HCT116 (cell line): ENCODE data around the gene KLHL2. TPM values are rescaled to one million over a fixed set of nuclear protein-coding genes. Genes with fewer than 3 reads are reported as not detected.

Experiments used
- ATAC-seq: fragments of 200-7000 bp; cut with Tn5 transposase; 2 replicates; pipeline ENCODE4 v1.9.1; 2020; ENCODE audit warnings: mild to moderate bottlenecking, moderate library complexity
- BruUV-seq: library from RNA; stranded (reverse); fragments of 400-500 nt; replicated peaks from 2 replicates; lab custom pipeline; 2021; lab: Mats Ljungman, UMichigan
- CTCF ChIA-PET: fragments of 300-600 bp; sonication (Branson Sonifier 250); formaldehyde crosslinking; loops from one replicate; lab custom pipeline; 2021; ENCODE audit warnings: antibody characterized with exemption; lab: Charles Lee
- POLR2A ChIA-PET: fragments of 300-600, 350-600 bp; sonication (Branson Sonifier 250); formaldehyde crosslinking; loops from one replicate; lab custom pipeline; 2021; ENCODE audit warnings: antibody characterized with exemption; lab: Charles Lee
- RAD21 ChIA-PET, 2 experiments: fragments of 300-600 bp; sonication (Branson Sonifier 250); formaldehyde crosslinking; loops; one replicate each; lab custom pipeline; 2023; ENCODE audit warnings: low total read pairs in 2 of 2; ENCODE audit not compliant: uncharacterized antibody in 2 of 2, unreplicated experiment in 2 of 2, low non-redundant PET in 1 of 2; lab: Charles Lee
- DNase-seq: peaks from one replicate; pipeline ENCODE4 v3.0.0-alpha.2; 2010; ENCODE audit warnings: low read depth, low spot score
- H2AFZ ChIP-seq: fragments of 200-600 bp; shearing (Covaris generic), sonication (generic); 2 replicates; pipeline ENCODE4 v1.6.1; 2017; ENCODE audit warnings: low read depth, mixed run types, mixed read lengths, antibody characterized with exemption, low read length; ENCODE audit not compliant: poor library complexity, severe bottlenecking
- H3K27ac ChIP-seq: 2 replicates; pipeline ENCODE4 v1.5.1; 2012; ENCODE audit warnings: low read depth, low read length
- H3K27me3 ChIP-seq: fragments of 200-600 bp; sonication (generic); 2 replicates; pipeline ENCODE4 v1.6.1; 2016; ENCODE audit warnings: mixed run types, low read length, mixed read lengths; ENCODE audit not compliant: insufficient read depth
- H3K36me3 ChIP-seq, 2 experiments: fragments of 200-500 bp in 1 of 2; fragments of 200-600 bp in 1 of 2; sonication (Bioruptor generic) in 1 of 2; sonication (generic) in 1 of 2; 2 replicates each; pipeline versions ENCODE4 v1.5.1 to v1.6.1; 2014 to 2016; ENCODE audit warnings: low read length in 2 of 2, inconsistent platforms in 1 of 2, mixed read lengths in 1 of 2, mixed run types in 1 of 2; ENCODE audit not compliant: insufficient read depth in 2 of 2, control insufficient read depth in 1 of 2
- H3K4me1 ChIP-seq, 2 experiments: fragments of 200-600 bp in 1 of 2; sonication (generic) in 1 of 2; 2 replicates each; pipeline versions ENCODE4 v1.5.1 to v1.6.1; 2012 to 2017; ENCODE audit warnings: low read length in 2 of 2, inconsistent platforms in 1 of 2, mild to moderate bottlenecking in 1 of 2, mixed read lengths in 1 of 2, mixed run types in 1 of 2, moderate library complexity in 1 of 2; ENCODE audit not compliant: insufficient read depth in 2 of 2, control insufficient read depth in 1 of 2
- H3K4me2 ChIP-seq: fragments of 200-600 bp; sonication (generic); 2 replicates; pipeline ENCODE4 v1.6.1; 2017; ENCODE audit warnings: mixed run types, low read length, mixed read lengths
- H3K4me3 ChIP-seq, 2 experiments: fragments of 200-600 bp in 1 of 2; sonication (generic) in 1 of 2; replicated peaks in 1 of 2; 2 replicates each; pipeline ENCODE4 v1.5.1; 2011 to 2016; ENCODE audit warnings: low read length in 2 of 2, control low read depth in 1 of 2, low read depth in 1 of 2, mild to moderate bottlenecking in 1 of 2, mixed read lengths in 1 of 2, mixed run types in 1 of 2
- H3K79me2 ChIP-seq: fragments of 200-600 bp; sonication (generic); 2 replicates; pipeline ENCODE4 v1.6.1; 2017; ENCODE audit warnings: mild to moderate bottlenecking, mixed run types, low read length, moderate library complexity, mixed read lengths; ENCODE audit not compliant: insufficient read depth
- H3K9ac ChIP-seq: fragments of 200-600 bp; sonication (generic); 2 replicates; pipeline ENCODE4 v1.6.1; 2016; ENCODE audit warnings: low read length, mixed read lengths
- H3K9me2 ChIP-seq: fragments of 200-600 bp; sonication (generic), shearing (Covaris generic); 2 replicates; pipeline ENCODE4 v1.6.1; 2017; ENCODE audit warnings: mixed run types, mild to moderate bottlenecking, moderate library complexity; ENCODE audit not compliant: insufficient read depth
- H3K9me3 ChIP-seq, 2 experiments: fragments of 200-500 bp in 1 of 2; fragments of 200-600 bp in 1 of 2; sonication (Bioruptor generic) in 1 of 2; sonication (generic) in 1 of 2; 2 replicates each; pipeline ENCODE4 v1.6.1; 2014 to 2017; ENCODE audit warnings: low read length in 2 of 2, mixed read lengths in 2 of 2, inconsistent platforms in 1 of 2, low read depth in 1 of 2, mild to moderate bottlenecking in 1 of 2, mixed run types in 1 of 2, moderate library complexity in 1 of 2; ENCODE audit not compliant: control insufficient read depth in 1 of 2, insufficient read depth in 1 of 2
- H4K20me1 ChIP-seq: fragments of 200-600 bp; sonication (generic), shearing (Covaris generic); 2 replicates; pipeline ENCODE4 v1.6.1; 2017; ENCODE audit warnings: mixed run types, mild to moderate bottlenecking, moderate library complexity; ENCODE audit not compliant: insufficient read depth
- ATF3 ChIP-seq: IDR thresholded peaks from 2 replicates; pipeline ENCODE4 v1.6.1; 2012
- CBX3 ChIP-seq: IDR thresholded peaks from 2 replicates; pipeline ENCODE4 v1.6.1; 2012; ENCODE audit warnings: low read depth
- EGR1 ChIP-seq: IDR thresholded peaks from 2 replicates; pipeline ENCODE4 v1.6.1; 2012; ENCODE audit warnings: low read depth
- EZH2 ChIP-seq: fragments of 200-600 bp; sonication (generic); IDR thresholded peaks from 2 replicates; pipeline ENCODE4 v1.6.1; 2017; ENCODE audit warnings: antibody characterized with exemption, mixed run types
- EZH2phosphoT487 ChIP-seq: fragments of 200-600 bp; IDR thresholded peaks from 2 replicates; pipeline ENCODE4 v1.6.1; 2018; ENCODE audit warnings: antibody characterized with exemption, borderline replicate concordance
- FOSL1 ChIP-seq: IDR thresholded peaks from 2 replicates; pipeline ENCODE4 v1.6.1; 2012; ENCODE audit warnings: low read depth
- JUND ChIP-seq: IDR thresholded peaks from 2 replicates; pipeline ENCODE4 v1.6.1; 2012
- MAX ChIP-seq: IDR thresholded peaks from 2 replicates; pipeline ENCODE4 v1.6.1; 2012
- POLR2AphosphoS5 ChIP-seq: IDR thresholded peaks from 2 replicates; pipeline ENCODE4 v1.6.1; 2011; ENCODE audit warnings: mild to moderate bottlenecking, low read depth, low read length, moderate library complexity
- RAD21 ChIP-seq: IDR thresholded peaks from 2 replicates; pipeline ENCODE4 v1.6.1; 2012; ENCODE audit warnings: low read depth, mild to moderate bottlenecking
- REST ChIP-seq: IDR thresholded peaks from 2 replicates; pipeline ENCODE4 v1.6.1; 2012; ENCODE audit warnings: low read depth
- SIN3A ChIP-seq: IDR thresholded peaks from 2 replicates; pipeline ENCODE4 v1.6.1; 2012; ENCODE audit warnings: low read depth
- SRF ChIP-seq: IDR thresholded peaks from 2 replicates; pipeline ENCODE4 v1.6.1; 2012; ENCODE audit warnings: low read depth
- TCF7L2 ChIP-seq: IDR thresholded peaks from 2 replicates; pipeline ENCODE4 v1.7.0; 2011; ENCODE audit warnings: borderline replicate concordance, inconsistent platforms; ENCODE audit not compliant: insufficient read depth, insufficient read length; ENCODE audit errors: extremely low read depth
- YY1 ChIP-seq: IDR thresholded peaks from 2 replicates; pipeline ENCODE4 v1.6.1; 2011; ENCODE audit warnings: low read length, low read depth, moderate library complexity, mild to moderate bottlenecking; ENCODE audit not compliant: insufficient replicate concordance; ENCODE audit errors: extremely low read depth
- ZBTB33 ChIP-seq: IDR thresholded peaks from 2 replicates; pipeline ENCODE4 v1.6.1; 2011; ENCODE audit warnings: mild to moderate bottlenecking, low read length, moderate library complexity; ENCODE audit not compliant: insufficient replicate concordance; ENCODE audit errors: extremely low read depth
- ZFX ChIP-seq: fragments of 450-650 bp; IDR thresholded peaks from 2 replicates; pipeline ENCODE4 v1.6.1; 2017
- ZNF274 ChIP-seq: fragments of 200-500 bp; sonication (Bioruptor generic); IDR thresholded peaks from 2 replicates; pipeline ENCODE4 v1.6.1; 2014; ENCODE audit warnings: mild to moderate bottlenecking, low read depth, low read length, inconsistent platforms
- intact Hi-C: fragments of 100-400 bp; cut with micrococcal nuclease; formaldehyde crosslinking; loops from 2 replicates; pipeline ENCODE4 v1.10.0; 2022
- total RNA-seq: library from RNA; stranded (reverse); gene quantifications from one replicate; pipeline ENCODE4 v1.2.1, GENCODE V29; 2021; ENCODE audit not compliant: unreplicated experiment

Gene KLHL2
- total RNA-seq, 1 experiment from 2014 or later: 24.6 TPM

- H4K20me1 ChIP-seq: no peaks in the 10 kb centered on the region
- no peak overlapping the region for H3K4me2 ChIP-seq
- no peak overlapping the region for H3K9ac ChIP-seq
- H3K79me2 ChIP-seq: no peaks in the 10 kb centered on the region
- H3K9me2 ChIP-seq: no peaks in the 10 kb centered on the region
- POLR2A ChIA-PET: no interaction called here
- no peak overlapping the region for H3K27ac ChIP-seq
- ATAC-seq (no peak), DNase-seq (no peak)
- RAD21 ChIA-PET: interaction anchor here in 1 of 2 experiments (0.6 kb wide), 1 partner anchor 10 kb away, joined by 3 read pairs; the partner anchor contains the start of gene CPE
- no peak overlapping the region for H2AFZ ChIP-seq
- no peaks in the 10 kb centered on the region for H3K9me3 ChIP-seq
- no peak overlapping the region for H3K4me3 ChIP-seq
- intact Hi-C loops: no loop called here
- no peaks in the 10 kb centered on the region for H3K4me1 ChIP-seq
- H3K36me3 ChIP-seq: no peaks in the 10 kb centered on the region
- H3K27me3 ChIP-seq: no peaks in the 10 kb centered on the region
- CTCF ChIA-PET: no interaction called here
- BruUV-seq: no TSS peak
- TF ChIP-seq SIN3A (no peak), ZFX (no peak), REST (no peak), JUND (no peak), RAD21 (no peak), ZBTB33 (no peak), SRF (no peak), CBX3 (no peak), YY1 (no peak), MAX (no peak), EZH2phosphoT487 (no peak), EZH2 (no peak), POLR2AphosphoS5 (no peak), TCF7L2 (no peak), ZNF274 (no peak), EGR1 (no peak), FOSL1 (no peak), ATF3 (no peak)
These were observed 161.2 kb downstream of the KLHL2 start for GRCh38 chr4:165368567-165368966.
